ENCODE data around the gene LPCAT2.

The LPCAT2 gene

GRCh38 chr16:55505333-55506015, 3.4 kb upstream of the LPCAT2 start:
- no peak for DNase-seq

GRCh38 chr16:55506083-55506482, 2.8 kb upstream of the LPCAT2 start:
- no peak for DNase-seq

GRCh38 chr16:55506708-55507107, 2.2 kb upstream of the LPCAT2 start:
- DNase-seq, result no peak

GRCh38 chr16:55508271-55508921, 476 bp upstream of the LPCAT2 start:
- DNase-seq, result no peak

GRCh38 chr16:55510185-55510805, 1.4 kb downstream of the LPCAT2 start:
- DNase-seq, result no peak

- DNase-seq, result no peak
Observed at GRCh38 chr16:55512941-55513340, 4.1 kb downstream of the LPCAT2 start.

GRCh38 chr16:55513616-55514015, 4.7 kb downstream of the LPCAT2 start:
- DNase-seq, result no peak

- DNase-seq, result no peak
Observed at GRCh38 chr16:55515111-55515510, 6.2 kb downstream of the LPCAT2 start.

- DNase-seq, result no peak
Observed at GRCh38 chr16:55521792-55522191, 12.9 kb downstream of the LPCAT2 start.

- DNase-seq, result no peak
Observed at GRCh38 chr16:55526441-55526840, 17.6 kb downstream of the LPCAT2 start.

- no peak for DNase-seq
Observed at GRCh38 chr16:55527885-55528284, 19.0 kb downstream of the LPCAT2 start.

GRCh38 chr16:55529018-55529417, 20.1 kb downstream of the LPCAT2 start:
- no peak for DNase-seq

- DNase-seq, result no peak
Observed at GRCh38 chr16:55530316-55530856, 21.5 kb downstream of the LPCAT2 start.

GRCh38 chr16:55532227-55532626, 23.4 kb downstream of the LPCAT2 start:
- no peak for DNase-seq

GRCh38 chr16:55534756-55535155, 25.9 kb downstream of the LPCAT2 start:
- DNase-seq, result no peak

- no peak for DNase-seq
Observed at GRCh38 chr16:55539049-55539448, 30.2 kb downstream of the LPCAT2 start.

GRCh38 chr16:55539488-55539887, 30.6 kb downstream of the LPCAT2 start:
- DNase-seq, result no peak

GRCh38 chr16:55540221-55540620, 31.3 kb downstream of the LPCAT2 start:
- no peak for DNase-seq

GRCh38 chr16:55542459-55543082, 33.7 kb downstream of the LPCAT2 start:
- DNase-seq, result no peak

- no peak for DNase-seq
Observed at GRCh38 chr16:55543472-55543871, 34.6 kb downstream of the LPCAT2 start.

- DNase-seq, result no peak
Observed at GRCh38 chr16:55552621-55553020, 43.7 kb downstream of the LPCAT2 start.

GRCh38 chr16:55555436-55555835, 46.6 kb downstream of the LPCAT2 start:
- no peak for DNase-seq

- DNase-seq, result no peak
Observed at GRCh38 chr16:55557186-55557585, 48.3 kb downstream of the LPCAT2 start.

- DNase-seq, result no peak
Observed at GRCh38 chr16:55559233-55559632, 50.4 kb downstream of the LPCAT2 start.

Data from activated effector memory CD4-positive, alpha-beta T cell treated with anti-CD3 and anti-CD28 coated beads, Interleukin-2, amount 50 U/mL, for 16 hours (primary cell).